GM19438 (cell line): ENCODE results near the gene TBK1.

Experiments
- ATAC-seq: cut with Tn5 transposase; IDR thresholded peaks from one replicate; pipeline ENCODE4 v1.9.1; 2021; ENCODE audit warnings: low read depth; ENCODE audit not compliant: unreplicated experiment

Gene TBK1

DNA sequence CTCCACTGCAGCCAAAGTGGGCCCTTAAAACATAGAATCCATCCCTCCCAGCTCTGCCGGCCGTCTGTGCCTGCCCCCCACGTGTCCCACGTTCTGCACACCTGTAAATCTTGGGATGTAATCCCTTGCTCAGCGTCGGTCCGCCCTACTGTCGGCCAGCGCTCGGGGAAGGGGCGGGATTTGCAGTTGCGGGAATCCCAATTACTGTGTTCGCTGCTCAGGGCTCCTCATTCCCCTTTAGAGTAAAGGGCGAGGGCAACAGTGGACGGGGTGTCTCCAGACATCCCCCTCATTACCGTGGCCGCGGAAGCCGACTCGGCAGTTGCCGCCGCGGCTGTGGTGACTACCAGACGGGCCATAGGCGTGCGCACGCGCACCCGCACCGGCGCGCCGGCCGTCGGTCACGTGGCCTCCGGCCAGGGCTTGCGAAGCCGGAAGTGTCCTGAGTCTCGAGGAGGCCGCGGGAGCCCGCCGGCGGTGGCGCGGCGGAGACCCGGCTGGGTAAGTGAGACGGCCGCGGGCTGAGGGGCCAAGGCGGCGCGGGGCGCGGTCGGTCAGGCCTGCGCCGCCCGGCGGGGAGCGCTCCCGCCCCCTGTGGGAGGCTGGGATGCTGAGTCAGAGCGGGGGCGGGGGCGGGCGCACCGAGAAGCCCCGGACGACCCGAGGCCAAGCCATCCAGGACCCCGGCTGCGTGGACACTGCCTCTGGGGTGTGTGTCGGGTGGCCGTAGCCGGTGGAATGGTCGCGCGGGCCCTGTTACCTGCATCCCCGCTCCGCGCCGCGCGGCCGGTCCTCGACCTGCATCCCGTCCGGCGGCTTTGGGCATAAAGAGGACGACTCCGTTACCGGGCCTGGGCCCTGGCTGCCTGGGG, at the start of gene TBK1:
Gene TBK1 (plus strand): TSS at position 434 of the 872 bp plus-strand sequence. CDS start 3,751 bp downstream, outside the sequence.
- ATAC-seq = peak; percentile 84

DNA sequence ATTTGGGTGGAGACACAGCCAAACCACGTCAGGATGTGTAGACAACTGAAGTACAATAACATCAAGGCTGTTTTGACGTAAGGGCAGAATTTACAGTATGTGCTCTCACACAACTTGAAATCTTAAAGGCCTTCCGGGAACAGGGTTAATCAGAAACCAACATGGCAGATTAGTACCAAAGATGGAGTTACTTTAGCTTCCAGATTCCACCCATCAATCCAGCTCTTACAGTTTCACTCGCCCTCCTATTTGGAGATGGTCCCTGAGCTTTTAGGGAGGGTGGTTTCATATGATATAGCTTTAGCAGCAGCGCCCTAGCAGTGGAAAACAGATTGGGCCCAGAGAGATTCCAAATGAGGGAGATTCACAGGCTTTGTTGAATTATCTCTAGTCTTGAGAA, 49.7 kb upstream of the TBK1 start:
- no peak for ATAC-seq

DNA sequence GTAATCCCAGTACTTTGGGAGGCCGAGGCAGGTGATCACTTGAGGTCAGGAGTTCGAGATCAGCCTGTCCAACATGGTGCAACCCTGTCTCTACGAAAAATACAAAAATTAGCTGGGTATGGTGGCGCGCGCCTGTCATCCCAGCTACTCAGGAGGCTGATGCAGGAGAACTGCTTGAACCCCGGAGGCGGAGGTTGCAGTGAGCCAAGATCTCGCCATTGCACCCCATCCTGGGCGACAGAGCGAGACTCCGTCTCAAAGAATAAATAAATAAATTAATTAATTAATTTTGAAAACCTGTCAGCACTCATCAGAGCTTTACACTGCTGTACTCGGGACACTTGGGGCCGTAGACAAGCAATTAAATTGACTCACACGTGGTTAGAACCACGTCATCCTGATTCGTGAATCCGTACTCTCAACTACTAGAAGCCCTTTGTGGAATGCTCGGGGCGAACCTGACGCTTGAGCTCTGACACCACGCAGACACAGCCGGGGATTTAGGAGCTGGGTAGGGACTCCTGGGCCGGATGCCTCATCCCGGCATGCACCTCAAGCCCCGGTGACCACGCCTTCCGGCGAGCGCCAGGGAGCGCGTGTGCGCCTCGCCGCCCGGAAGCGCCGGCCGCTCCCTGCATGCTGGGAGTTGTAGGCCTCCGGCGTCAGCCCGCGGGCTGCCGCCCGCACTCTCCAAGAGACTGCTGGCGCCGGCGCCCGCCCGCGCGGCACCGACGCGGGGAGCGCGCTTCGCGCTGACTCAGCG, 48.0 kb upstream of the TBK1 start, which contains the start of gene XPOT:
Gene XPOT (plus strand): TSS at position 686 of the 763 bp plus-strand sequence. CDS start 5,644 bp downstream, outside the sequence.
- peak; percentile 87 for ATAC-seq

DNA sequence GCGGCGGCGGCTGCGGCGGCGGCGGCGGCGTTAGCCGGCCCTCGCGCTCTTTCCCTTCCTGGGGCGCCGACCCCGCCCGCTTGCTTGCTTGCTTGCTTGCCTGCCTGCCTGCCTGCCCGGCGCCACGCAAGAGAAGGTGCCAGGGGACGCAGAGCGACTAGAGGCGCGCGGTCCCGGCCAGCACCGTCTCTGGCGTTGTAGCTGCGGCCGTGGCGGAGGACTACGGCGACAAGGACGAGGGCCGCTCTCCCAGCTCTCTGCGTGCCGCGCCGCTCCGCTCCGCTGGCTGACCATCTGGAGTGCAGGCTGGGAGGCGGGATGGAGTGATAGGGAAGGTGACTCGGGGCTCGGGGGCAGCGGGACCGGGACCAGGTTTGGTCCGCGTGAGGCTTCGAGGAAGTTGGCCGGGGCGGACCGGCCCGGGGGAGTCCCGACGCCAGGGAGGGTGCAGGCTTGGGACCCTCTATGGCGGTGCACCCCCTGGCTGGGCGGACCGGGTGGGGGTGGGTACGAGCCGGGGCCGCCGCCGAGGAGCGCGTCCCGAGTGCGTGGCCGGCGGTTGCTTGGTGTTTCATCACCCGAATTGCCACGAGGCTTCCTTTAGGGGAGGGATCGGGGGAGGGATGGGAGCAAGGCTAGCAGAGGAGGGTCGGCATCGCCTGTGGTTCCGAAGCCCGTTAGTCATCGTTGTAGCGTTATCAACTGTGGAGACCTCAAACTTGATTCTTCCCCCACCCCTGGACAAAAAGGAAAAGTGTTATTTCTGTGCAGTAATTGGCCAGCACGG, 47.3 kb upstream of the TBK1 start:
- peak; percentile 33 for ATAC-seq

DNA sequence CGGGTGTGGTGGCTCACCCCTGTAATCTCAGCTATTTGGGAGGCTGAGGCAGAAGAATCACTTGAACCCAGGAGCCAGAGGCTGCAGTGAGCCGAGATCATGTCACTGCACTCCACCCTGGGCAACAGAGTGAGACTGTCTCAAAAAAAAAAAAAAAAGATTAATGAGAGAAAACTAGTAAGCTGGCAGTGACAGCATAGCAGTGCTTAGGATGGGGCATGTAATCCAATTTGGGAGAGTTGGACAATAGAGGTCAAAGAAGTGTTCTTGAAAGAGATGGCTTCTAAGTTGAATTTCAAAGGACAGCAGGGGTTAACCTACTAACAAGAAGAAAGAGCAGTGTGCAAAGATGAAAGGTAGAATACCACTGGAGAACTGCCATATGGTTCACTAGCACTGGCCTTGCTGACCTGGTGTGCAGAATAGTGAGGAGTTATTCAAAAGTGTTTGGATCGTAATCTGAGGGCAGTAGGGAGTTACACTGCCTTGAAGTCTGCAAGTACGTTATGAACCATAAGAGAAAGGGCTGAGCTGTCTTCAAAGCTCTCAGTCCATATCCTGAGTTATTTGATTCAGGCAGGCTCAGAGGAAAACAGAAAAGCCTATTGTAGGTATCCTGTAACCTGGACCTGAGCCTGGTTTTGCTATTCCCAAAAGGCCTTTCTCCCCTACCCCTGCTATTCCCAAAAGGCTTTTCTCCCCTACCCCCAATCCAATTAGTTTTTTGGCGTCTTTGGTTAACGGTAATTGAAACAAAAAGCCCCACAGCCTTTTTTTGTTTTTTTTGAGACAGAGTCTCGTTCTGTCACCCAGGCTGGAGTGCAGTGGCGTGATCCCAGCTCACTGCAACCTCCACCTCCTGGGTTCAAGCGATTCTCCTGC, 44.3 kb upstream of the TBK1 start:
- ATAC-seq = no peak

DNA sequence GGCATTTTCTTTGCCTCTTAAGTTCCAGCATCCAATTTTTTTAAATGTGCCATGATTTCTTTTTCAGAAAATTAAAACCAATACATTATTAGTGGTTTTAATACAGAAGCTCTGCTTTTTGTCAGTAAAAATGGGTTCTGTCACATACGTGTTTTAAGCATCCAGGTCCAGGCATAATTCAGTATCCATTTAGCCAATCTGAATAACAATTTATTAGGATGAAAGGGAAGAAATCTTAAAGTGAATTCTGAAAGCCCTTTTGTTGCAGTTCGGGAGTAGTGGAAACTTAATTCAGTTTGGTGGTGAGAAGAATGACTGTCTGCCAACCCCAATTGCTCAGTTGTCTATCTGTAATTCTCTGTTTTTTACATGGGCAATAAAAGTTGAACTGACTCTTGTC, 40.5 kb upstream of the TBK1 start:
- no peak for ATAC-seq

DNA sequence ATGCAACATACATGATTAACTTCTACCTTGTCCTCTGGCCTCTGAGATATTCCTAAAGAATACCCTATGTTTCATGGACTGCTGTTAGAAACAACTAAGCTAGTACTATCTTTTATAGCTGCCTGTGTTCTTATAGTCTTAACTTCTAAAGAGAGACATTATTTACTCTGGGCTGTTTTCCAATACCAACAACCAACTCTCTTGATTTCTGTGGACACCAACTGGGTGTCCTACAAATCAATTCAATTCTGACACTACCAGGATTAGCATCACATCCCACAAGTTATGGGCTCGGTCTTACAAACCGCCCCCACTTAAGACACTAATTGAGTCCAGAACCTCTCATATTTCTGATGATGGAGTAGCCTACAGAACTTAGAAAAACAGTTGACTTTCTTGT, 39.5 kb upstream of the TBK1 start:
- ATAC-seq = no peak

DNA sequence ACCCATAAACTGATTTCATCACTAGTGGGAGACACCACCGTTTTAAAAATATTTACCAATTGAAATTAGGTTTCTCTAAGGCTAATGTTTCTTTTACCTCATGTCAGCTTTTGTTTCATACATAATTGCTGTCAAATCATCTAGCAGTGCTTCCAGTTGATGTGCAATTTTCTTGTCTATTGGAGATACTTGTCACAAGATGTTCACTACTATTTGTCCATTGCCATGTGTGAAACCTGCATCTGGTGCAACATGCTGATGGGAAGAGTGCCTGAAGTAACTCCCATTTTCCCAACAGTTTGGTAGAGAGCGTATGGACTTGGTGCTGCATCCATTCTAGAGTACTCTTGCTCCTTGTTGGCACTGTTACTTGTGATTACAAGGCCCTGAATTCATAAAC, 38.0 kb upstream of the TBK1 start:
- no peak for ATAC-seq

DNA sequence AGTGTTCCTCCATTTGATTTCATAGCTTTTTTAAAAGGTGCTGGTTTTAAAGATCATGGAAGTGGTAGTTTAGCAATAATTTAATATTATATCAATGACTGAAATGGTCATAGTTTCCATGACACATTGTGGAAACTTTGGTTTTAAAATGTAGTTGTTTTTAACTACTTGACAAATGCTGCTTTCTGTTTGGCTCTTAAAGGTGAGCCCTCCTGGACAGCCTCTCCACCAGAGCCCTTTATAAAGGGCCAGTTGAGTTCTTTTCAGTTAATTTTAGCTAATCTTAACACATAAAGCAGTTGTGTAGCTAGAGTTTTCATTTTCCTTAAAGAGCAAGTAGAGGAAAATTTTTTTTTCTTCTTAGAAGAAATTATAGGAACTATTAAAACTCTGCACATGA, 33.7 kb upstream of the TBK1 start:
- no peak for ATAC-seq

DNA sequence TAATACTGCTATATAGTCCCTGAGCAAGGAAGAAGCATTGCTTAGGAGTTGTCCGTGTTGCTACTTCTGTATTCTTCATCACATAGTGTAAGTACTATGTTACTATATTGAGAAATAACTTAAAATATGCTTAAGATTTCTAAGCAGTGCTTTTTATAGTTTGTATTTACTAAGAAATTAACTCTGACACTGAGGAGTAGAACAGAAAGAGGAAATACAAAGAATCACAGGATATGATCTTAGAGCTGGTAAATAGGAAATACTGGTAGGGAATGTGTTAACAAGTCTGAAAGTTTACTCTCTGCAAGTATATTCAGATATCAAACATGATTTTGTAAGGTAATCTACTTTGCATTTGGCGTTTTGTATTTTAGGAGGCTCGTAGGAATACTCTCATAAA, 32.2 kb upstream of the TBK1 start:
- no peak for ATAC-seq

DNA sequence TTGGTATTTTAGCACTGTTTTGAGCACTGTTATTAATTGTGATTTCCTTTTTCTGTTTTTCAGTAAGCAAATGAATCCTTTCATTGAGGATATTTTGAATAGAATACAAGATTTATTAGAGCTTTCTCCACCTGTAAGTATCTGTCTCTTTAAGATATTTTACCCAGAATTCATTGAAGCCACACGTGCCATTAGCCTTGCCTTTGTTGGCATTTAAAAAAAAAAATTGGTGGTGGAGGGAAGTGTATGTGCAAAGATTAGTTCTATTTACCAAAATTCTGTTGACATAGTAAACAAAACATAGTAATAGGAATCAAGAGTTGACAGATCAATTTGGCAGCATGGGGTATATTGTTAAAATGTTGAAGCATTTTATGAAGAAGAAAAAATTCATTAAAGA, 23.9 kb upstream of the TBK1 start:
- no peak for ATAC-seq

DNA sequence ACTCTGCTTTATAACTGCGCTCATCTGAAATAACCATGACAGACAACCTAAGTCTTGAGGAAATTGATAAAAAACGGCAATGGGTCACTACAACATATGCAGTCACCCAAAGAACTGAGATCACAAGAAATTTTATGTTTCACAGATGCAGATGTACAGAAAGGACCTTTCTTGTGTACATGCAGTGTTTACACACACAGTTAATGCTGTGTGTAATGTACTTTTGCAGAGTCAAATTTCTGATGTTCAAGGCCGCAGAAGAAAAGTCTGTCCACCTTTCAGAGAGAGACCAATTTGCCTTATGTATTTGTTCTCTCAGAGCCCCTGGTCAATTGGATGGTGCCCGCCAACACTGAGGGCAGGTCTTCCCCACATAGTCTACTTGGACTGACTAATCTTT, 23.0 kb upstream of the TBK1 start:
- no peak for ATAC-seq

DNA sequence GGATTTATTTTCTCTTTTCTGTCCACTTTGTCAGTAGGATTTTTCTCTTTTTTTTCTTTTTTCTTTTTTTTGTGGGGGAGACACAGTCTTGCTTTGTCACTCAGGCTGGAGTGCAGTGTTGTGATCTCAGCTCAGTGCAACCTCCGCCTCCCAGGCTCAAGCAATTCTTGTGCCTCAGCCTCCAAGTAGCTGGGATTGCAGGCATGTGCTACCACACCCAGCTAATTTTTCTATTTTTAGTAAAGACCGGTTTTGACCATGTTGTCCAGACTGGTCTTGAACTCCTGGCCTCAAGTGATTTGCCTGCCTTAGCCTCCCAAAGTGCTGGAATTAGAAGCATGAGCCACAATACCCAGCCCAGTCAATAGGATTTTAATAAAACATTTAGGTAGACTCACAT, 21.0 kb upstream of the TBK1 start:
- no peak for ATAC-seq

DNA sequence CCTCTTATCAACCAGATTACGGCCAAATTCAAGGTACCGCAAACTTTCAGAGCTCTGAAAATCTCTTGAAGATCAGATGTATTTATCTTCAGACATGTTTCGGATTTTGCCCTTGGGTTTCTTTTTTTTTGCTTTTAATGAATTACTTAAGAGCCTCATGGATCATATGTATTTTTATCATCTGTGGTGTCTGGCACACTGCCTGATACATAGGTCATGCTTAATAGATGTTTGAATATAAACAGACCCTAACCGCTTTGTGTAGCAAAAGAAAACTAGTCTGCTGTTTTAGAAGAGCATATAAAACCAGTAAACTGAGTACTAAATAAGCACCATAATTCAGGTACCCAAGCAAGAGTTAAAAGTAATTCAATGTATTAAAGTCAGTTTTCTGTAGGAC, 20.1 kb upstream of the TBK1 start:
- ATAC-seq = no peak

DNA sequence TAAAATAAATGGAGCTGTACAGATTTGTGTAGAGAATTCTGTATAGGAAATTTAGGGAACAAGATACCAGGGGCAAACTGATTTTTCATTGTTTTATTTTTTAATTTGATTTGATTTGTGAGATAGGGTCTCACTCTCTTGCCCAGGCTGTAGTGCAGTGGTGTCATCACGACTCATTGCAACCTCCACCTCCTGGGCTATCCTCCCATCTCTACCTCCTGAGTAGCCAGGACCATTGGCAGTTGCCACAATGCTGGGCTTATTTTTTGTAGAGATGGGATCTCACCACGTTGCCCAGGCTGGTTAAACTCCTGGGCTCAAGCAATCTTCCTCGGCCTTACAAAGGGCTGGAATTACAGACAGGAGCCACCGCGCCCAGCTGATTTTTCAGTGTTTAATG, 18.0 kb upstream of the TBK1 start:
- ATAC-seq = no peak

DNA sequence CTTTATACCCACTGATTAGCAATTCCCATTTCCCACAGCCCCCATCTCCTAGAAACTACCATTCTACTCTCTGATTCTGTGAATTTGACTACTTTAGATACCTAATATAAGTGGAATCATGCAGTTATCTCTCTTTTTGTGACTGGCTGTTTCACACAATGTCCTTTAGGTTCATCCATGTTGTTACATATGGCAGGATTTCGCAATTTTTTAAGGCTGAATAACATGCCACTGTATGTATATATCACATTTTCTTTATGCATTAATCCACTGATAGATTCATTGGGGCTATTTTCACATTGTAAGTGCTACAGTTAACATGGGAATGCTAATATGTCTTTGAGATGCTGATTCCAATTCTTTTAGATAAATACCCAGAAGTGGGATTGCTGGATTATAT, 11.8 kb upstream of the TBK1 start:
- no peak for ATAC-seq

DNA sequence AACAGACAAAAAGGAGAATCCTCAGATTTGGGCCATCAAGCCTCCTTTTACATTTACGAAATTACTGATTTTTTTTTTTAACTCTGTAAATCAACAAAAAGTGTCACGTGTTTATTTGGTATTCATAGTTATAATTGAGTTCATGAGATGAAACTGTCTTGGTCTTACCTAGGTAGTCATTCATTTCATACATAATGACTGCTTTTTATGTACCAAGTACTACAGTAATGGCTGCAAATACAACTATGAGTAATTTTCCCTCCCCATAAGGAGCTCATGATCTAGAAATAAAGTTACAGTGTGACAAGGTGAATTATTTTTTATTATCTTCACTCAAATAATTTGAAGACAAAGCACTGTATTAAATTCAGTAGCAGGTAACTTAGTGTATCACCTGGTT, 6.4 kb upstream of the TBK1 start:
- no peak for ATAC-seq

DNA sequence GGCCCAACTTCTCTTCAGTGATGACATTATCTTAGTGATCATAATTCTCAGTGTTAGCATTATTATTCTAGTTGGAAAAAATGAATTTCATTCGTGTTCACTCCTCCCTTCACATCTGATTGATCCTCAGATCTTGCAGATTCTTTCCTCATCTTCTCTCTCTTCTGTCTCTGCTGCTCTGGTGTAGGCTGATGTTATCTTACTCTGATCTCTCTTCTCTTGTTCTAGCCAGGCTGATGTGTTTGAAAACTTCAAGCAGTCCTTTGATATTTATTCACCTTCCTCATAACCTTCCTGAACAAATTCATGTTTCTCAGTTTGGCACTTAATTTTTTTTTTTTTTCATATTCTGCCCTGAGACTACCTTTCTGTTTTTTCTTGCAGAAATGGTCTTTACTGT, 5.6 kb upstream of the TBK1 start:
- ATAC-seq = no peak

DNA sequence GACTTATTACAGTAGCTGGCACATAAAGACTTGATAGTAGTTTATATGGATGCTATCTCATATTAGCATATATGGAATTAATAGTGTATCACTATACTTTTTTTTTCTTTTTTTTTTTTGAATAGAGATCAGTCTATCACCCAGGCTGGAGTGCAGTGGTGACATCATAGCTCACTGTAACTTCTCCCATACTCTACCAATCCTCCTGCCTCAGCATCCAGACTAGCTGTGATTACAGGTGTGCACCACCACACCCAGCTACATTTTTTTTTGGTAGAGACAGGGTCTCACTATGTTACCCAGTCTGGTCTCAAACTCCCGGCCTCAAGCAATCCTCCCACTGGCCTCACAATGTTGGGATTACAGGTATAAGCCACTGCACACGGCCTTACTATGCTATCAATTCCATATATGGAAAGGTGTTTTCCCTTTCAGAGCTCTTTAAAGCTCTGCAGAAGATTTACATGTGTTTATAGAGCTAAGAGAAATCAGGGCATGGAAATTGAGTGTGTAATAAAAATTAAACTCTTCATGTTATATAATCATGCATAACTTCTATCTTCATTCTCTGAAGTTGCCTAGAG, 1.8 kb upstream of the TBK1 start:
- ATAC-seq = no peak
